Tibial artery (tissue), 4 donors: ENCODE results near the gene CYP19A1.

Source experiments
- DNase-seq, 2 donors: peaks; one replicate each; pipeline ENCODE4 v3.0.0-alpha.2; 2019
- H3K27ac ChIP-seq, 2 donors: fragments of 200-600 bp; sonication (generic) in 1 of 2; 1 replicate in 1 of 2; 2 replicates in 1 of 2; pipeline ENCODE4 v1.5.1; 2018 to 2019; ENCODE audit warnings: mild to moderate bottlenecking in 1 of 2
- H3K27me3 ChIP-seq, 2 donors: fragments of 200-600 bp; sonication (generic) in 1 of 2; one replicate each; pipeline versions ENCODE4 v1.5.1 to v1.6.0; 2016 to 2019
- H3K36me3 ChIP-seq, 3 donors: fragments of 200-600 bp; sonication (generic) in 2 of 3; one replicate each; pipeline ENCODE4 v1.5.1; 2016 to 2019; ENCODE audit warnings: mild to moderate bottlenecking in 2 of 3
- H3K4me1 ChIP-seq, 4 donors: fragments of 200-600 bp; sonication (generic) in 2 of 4; 1 replicate in 3 of 4; 2 replicates in 1 of 4; pipeline ENCODE4 v1.5.1; 2016 to 2019
- H3K4me3 ChIP-seq, 2 donors: fragments of 200-600 bp; sonication (generic) in 1 of 2; 1 replicate in 1 of 2; 2 replicates in 1 of 2; pipeline ENCODE4 v1.5.1; 2018 to 2019; ENCODE audit warnings: mild to moderate bottlenecking in 2 of 2
- H3K9me3 ChIP-seq, 3 donors: fragments of 200-600 bp; sonication (generic) in 1 of 3; one replicate each; pipeline ENCODE4 v1.5.1; 2016 to 2019
- CTCF ChIP-seq, 2 experiments: fragments of 200-600 bp in 1 of 2; fragments of 450-650 bp in 1 of 2; IDR thresholded peaks; one replicate each; pipeline ENCODE4 v1.5.1; 2017 to 2019; ENCODE audit warnings: antibody characterized with exemption in 2 of 2, mild to moderate bottlenecking in 1 of 2, moderate library complexity in 1 of 2
- intact Hi-C: fragments of 100-400 bp; cut with DNase I; formaldehyde crosslinking; loops from one replicate; pipeline ENCODE4 v1.15.0; 2023; ENCODE audit warnings: low total_unique reads

Gene CYP19A1

GRCh38 chr15:51318382-51319150, 19.8 kb downstream of the CYP19A1 start:
- Histone ChIP-seq H3K27me3 (no peaks in the 10 kb centered on the region), H3K36me3 (no peaks in the 10 kb centered on the region), H3K4me1 (peaks cover 0 to 13% (median 0%) of the 10 kb centered on the region in 4 donors), H3K4me3 (no peak overlapping the region), H3K27ac (no peak overlapping the region), H3K9me3 (no peaks in the 10 kb centered on the region)
- intact Hi-C loops: no loop called here
- DNase-seq: peak in 1 of 2 donors; percentile 65
- TF ChIP-seq CTCF (IDR thresholded peaks at IDR 0.05): no peak

GRCh38 chr15:51316636-51317035, 21.8 kb downstream of the CYP19A1 start:
- peak in 1 of 2 donors; percentile 37 for DNase-seq
- Histone ChIP-seq H3K36me3 (no peaks in the 10 kb centered on the region), H3K4me3 (no peak overlapping the region), H3K27ac (no peak overlapping the region), H3K9me3 (no peaks in the 10 kb centered on the region), H3K4me1 (peaks cover 0 to 4% (median 0%) of the 10 kb centered on the region in 4 donors), H3K27me3 (no peaks in the 10 kb centered on the region)
- intact Hi-C loops: no loop called here
- no peak for TF ChIP-seq CTCF (IDR thresholded peaks at IDR 0.05)

GRCh38 chr15:51315726-51316125, 22.7 kb downstream of the CYP19A1 start:
- intact Hi-C loops: no loop called here
- Histone ChIP-seq H3K4me1 (peaks cover 0 to 4% (median 2%) of the 10 kb centered on the region in 4 donors), H3K27me3 (no peaks in the 10 kb centered on the region), H3K36me3 (no peaks in the 10 kb centered on the region), H3K27ac (no peak overlapping the region), H3K4me3 (no peak overlapping the region), H3K9me3 (no peaks in the 10 kb centered on the region)
- peak in 1 of 2 donors; percentile 27 for DNase-seq
- TF ChIP-seq CTCF (IDR thresholded peaks at IDR 0.05): no peak

GRCh38 chr15:51314391-51315337, 23.7 kb downstream of the CYP19A1 start:
- peak in 1 of 2 donors; percentile 54 for DNase-seq
- intact Hi-C loops: no loop called here
- no peak overlapping the region for H3K27ac ChIP-seq
- no peaks in the 10 kb centered on the region for H3K36me3 ChIP-seq
- no peaks in the 10 kb centered on the region for H3K27me3 ChIP-seq
- no peak for TF ChIP-seq CTCF (IDR thresholded peaks at IDR 0.05)
- no peaks in the 10 kb centered on the region for H3K9me3 ChIP-seq
- no peak overlapping the region for H3K4me3 ChIP-seq
- peaks cover 0 to 14% (median 2%) of the 10 kb centered on the region in 4 donors for H3K4me1 ChIP-seq

- intact Hi-C loops: no loop called here
- Histone ChIP-seq H3K4me1 (peaks cover 0 to 23% (median 2%) of the 10 kb centered on the region in 4 donors), H3K4me3 (no peak overlapping the region), H3K36me3 (no peaks in the 10 kb centered on the region), H3K27me3 (no peaks in the 10 kb centered on the region), H3K9me3 (no peaks in the 10 kb centered on the region), H3K27ac (no peak overlapping the region)
- DNase-seq: no peak
- no peak for TF ChIP-seq CTCF (IDR thresholded peaks at IDR 0.05)
Observed at GRCh38 chr15:51313644-51314280, 24.6 kb downstream of the CYP19A1 start.
